Activated CD8-positive, alpha-beta memory T cell treated with anti-CD3 and anti-CD28 coated beads, Interleukin-2, amount 50 U/mL, for 24 hours (primary cell): ENCODE results near the gene TBC1D16.

Experiments used
- DNase-seq: peaks from one replicate; pipeline ENCODE4 v3.0.0-alpha.2; 2020; ENCODE audit errors: extremely low read depth

The TBC1D16 gene

GRCh38 chr17:79987935-79988184 is 47.8 kb downstream of the TBC1D16 start:
- DNase-seq: no peak

- DNase-seq: no peak
Observed at GRCh38 chr17:79987187-79987934, 48.3 kb downstream of the TBC1D16 start.

- DNase-seq: no peak
Observed at GRCh38 chr17:79986411-79987186, 49.1 kb downstream of the TBC1D16 start.

DNA sequence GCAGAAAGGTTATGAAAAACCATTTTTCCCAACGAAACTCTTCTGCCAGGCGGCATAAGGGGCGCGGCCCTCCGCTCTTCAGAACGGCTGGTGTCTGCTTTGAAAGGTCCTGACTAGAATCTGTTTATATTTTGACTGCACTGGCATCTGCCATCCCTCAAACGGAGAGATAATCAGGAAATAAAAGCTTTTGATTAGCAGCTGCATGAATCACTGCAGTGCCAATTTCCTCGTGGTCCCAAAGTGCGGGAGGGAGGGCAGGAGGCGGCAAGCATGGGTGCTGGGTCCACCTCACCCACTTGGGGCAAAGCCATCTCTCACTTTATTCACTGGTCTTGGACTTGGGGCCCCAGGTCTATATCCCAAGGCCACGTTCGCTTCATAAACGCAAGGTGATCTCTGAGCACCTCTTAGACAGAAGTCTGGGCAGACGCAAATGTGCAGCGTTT is 49.7 kb downstream of the TBC1D16 start:
- DNase-seq: no peak

DNA sequence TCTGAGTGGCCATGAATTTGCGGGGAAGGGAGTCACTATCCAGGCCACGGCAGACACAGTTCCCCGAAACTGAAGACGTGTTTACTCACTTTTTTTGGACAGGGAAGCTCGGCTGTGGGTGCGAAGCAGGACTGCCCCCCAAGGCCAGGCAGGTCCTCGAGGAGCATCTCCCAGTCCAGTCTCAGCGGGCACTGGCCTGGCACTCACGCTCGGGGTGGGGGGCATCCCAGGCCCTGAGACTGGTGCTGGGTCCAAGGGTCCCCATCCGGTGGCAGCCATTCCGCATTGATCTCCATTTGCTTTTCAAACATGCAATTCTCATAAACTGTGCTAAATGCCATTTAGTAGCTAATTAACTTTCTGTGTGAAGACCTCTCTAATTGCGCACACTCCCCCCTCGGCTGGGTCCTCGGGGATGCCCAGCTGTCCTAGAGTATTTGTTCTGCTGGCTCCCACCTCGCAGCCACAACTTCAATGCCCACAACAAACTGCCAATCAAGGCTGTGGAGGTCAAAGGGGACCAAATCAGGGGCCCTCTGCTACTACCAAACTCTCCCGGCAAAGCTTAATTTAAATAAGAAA is 50.2 kb downstream of the TBC1D16 start:
- DNase-seq: no peak

DNA sequence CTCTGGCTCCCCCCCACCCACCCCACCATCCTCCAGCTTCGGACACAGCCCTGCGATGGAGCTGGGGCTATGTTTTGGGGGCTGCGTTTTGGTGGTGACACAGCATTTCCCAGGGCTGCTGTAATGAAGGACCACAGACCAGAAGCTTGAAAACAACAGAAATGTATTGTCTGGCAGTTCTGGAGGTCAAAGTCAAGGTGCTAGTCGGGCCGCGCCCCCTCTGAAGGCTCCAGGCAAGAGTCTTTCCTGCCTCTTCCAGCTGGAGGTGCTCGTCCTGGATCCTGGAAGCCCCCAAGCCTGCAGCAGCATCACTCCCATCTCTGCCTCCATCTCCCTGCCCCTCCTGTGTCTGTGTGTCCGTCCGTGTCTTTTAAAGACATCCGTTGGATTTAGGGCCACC is 50.8 kb downstream of the TBC1D16 start:
- no peak for DNase-seq

- no peak for DNase-seq
Observed at GRCh38 chr17:79984045-79984840, 51.4 kb downstream of the TBC1D16 start.

DNA sequence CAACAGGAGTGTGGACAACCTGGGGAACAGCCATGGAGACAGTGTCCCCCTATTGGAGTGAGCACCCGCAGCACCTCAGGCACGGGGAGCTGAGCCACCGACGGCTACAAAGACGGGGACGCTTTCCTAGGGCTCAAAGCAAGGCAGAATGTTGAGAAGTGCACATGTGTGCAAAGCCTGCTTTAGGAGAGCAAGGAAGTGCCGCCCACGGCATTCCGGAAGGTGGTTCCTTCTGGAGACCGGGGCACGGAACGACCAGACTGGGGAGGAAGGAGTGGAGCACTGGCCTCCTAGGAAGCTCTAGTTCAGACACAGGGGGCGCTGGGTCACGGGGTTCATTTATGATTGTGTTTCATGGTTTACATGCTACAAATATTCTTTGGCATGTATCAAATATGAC is 52.2 kb downstream of the TBC1D16 start:
- DNase-seq: no peak

DNA sequence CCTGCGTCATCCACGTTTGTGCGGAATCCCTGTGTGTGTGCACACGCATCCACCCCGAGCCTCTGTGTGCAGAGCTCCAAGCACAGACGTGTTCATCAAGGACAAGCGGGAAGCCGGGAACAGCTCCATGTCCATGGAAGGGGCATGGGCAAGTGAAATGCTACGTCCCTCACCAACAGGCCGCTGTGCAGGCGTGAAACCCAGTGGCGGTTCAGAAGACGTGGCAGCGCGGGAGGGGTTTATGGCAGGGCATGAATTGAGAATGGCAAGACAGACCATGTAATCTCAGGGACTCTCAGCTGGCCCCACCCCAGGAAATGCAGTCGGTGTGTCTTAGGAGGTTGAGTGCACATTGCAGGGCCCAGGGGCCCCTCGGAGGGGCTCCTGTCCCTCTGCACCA is 52.7 kb downstream of the TBC1D16 start:
- DNase-seq: no peak

DNA sequence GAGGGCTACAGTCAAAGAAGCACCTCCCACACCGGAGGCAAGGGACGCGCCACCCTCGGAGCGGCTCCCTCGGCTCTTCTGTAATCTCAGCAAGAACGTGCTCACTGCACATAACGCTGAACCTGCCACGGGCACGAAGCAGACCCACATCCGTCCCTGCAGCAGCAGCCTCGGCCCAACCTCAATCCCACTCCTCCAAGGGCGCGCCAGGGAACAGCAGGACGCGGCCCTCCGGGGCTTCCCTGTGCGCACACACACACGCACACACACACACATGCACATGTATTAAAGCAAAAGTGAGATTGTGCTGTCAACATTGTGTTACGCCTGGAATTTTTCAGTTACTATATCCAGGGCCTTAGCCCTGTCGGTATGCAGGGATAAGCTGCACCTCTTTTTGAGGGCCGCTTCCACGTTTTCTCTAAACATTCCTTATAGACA is 54.0 kb downstream of the TBC1D16 start:
- no peak for DNase-seq

- DNase-seq: no peak
Observed at GRCh38 chr17:79981090-79981489, 54.6 kb downstream of the TBC1D16 start.

DNA sequence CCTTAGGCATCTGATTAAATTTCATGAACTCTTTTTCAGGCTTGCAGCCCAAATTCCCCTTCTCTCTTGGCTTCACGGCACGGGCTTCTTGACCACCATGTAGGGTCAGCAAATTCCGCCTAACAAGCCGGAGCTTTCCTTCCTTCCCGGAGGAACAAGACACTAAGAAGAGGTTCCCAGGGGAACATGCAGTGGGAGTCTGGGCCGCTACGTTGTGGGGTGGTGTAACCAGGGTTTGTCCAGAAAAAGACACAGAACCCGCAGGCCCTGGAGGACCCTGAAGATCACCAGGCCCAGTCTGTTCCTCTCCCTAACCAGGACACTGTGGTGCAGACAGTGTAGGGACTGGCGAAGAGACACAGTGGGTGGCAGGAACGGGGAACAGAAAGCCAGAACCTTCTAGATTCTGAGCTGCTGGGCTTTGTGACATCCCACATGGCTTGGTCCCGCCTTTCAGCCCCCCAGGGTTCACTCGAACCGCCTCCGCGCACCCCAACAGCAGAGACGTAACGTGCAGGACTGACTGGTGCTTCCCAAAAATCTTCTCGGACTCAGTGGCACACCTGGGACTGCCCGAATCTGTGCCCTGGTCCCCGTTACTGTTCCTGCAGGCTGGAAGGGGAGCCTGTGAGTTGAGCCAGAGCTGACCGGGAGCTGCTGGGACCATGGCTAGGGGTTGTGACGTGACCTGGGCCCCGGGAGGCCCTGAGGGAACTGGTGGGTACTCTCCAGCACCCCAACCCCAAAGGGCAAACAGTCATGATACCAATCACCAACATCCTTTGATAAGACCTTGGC is 55.2 kb downstream of the TBC1D16 start:
- no peak for DNase-seq

GRCh38 chr17:79979816-79980215 is 55.9 kb downstream of the TBC1D16 start:
- no peak for DNase-seq

GRCh38 chr17:79979221-79979741 is 56.4 kb downstream of the TBC1D16 start:
- DNase-seq: no peak

GRCh38 chr17:79978548-79978855 is 57.2 kb downstream of the TBC1D16 start:
- DNase-seq: no peak

DNA sequence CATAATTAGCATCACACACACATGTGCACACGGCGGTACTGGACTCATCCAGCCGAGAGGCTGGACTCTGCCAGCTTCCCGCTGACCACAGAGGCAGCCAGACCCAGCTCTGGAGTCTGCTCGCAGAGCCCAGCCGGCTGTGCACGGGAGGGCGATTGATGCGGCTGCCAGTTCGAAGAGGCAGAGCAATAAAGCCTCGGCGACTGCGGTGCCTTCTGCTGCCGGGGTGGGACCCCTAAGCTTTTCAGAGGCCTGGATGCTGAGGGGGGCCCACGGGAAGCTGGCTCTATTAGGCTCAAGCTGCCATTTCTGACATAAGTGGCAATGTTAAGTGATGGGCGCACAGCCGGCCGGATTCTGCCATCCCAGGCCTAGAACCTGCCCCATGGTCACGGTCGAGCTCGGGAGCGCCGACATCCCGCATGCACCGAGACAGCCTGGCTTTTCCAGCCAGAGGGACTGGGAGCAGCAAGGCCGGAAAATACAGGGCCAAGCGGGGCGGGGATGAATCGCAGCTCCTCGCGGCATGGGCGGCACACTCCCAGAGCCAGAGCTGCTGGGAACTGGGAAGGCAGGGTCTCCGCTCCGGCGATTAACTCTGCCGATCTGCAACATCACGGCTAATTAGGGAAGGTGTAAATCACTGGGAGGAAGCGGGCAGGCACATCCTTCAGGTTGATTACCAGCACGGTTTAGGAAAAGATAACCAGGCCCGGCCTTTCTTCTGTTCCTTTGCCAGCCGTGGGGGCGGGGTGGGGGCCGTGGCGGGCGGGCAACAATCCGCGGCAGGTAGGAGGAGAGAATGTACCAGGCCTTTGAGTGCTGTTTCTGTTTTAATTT is 57.7 kb downstream of the TBC1D16 start:
- DNase-seq: no peak

- DNase-seq: no peak
Observed at GRCh38 chr17:79977161-79977631, 58.5 kb downstream of the TBC1D16 start.

DNA sequence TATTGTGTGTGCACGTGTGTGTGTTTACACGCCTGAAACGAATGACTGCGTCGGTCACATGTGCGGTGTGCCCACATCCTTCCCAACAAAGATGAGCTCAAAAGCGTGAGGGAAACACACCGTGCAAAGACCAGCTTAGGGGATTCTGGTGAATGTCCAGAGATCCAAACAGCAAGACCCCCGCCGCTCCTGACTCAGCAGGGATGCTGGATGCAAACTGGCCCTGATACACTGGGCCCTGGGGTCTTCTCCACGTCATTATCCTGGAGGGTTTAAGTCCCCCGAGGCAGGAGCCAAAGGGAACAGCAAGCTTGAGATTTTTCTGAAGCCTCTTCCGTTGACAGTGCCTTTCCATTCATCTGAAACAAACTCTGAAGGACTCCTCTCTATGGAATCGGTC is 59.2 kb downstream of the TBC1D16 start:
- DNase-seq: no peak

- DNase-seq: no peak
Observed at GRCh38 chr17:79975498-79976134, 60.1 kb downstream of the TBC1D16 start.
